ENCODE measurements around the gene TMPRSS5.

The TMPRSS5 gene

GRCh38 chr11:113681711-113682413, 24.2 kb downstream of the TMPRSS5 start:
- no peak for TF ChIP-seq TAF1 (IDR thresholded peaks at IDR 0.05; ENCODE audit: low read depth)
- no peak for TF ChIP-seq YY1 (IDR thresholded peaks at IDR 0.05; ENCODE audit: low read depth)
- TF ChIP-seq NFIC (IDR thresholded peaks at IDR 0.05): peak; percentile 87
- peak; percentile 63; the same call in 1 of the 2 replicates for TF ChIP-seq TCF12 (IDR thresholded peaks at IDR 0.05; ENCODE audit: low read depth)
- TF ChIP-seq CEBPB (IDR thresholded peaks at IDR 0.05): peak; percentile 52; the same call in 1 of the 2 replicates
- TF ChIP-seq MAX (IDR thresholded peaks at IDR 0.05): 0 out of 2 replicates have a peak, but pooled peaks have one; percentile 3

GRCh38 chr11:113681282-113681681, 24.8 kb downstream of the TMPRSS5 start:
- TF ChIP-seq NFIC (IDR thresholded peaks at IDR 0.05) (no peak), REST (IDR thresholded peaks at IDR 0.05; ENCODE audit: low read depth) (no peak), RAD21 (IDR thresholded peaks at IDR 0.05; ENCODE audit: low read depth) (no peak), YY1 (IDR thresholded peaks at IDR 0.05; ENCODE audit: low read depth) (no peak), USF1 (IDR thresholded peaks at IDR 0.05) (no peak), FOXM1 (IDR thresholded peaks at IDR 0.05; ENCODE audit: borderline replicate concordance, low read depth) (no peak), TCF12 (IDR thresholded peaks at IDR 0.05; ENCODE audit: low read depth) (no peak), CEBPB (IDR thresholded peaks at IDR 0.05) (no peak), TEAD4 (IDR thresholded peaks at IDR 0.05) (no peak), MAX (IDR thresholded peaks at IDR 0.05) (no peak), EP300 (IDR thresholded peaks at IDR 0.05; ENCODE audit: borderline replicate concordance) (no peak), EGR1 (IDR thresholded peaks at IDR 0.05) (no peak), CREB1 (IDR thresholded peaks at IDR 0.05; ENCODE audit: low read depth) (no peak), TAF1 (IDR thresholded peaks at IDR 0.05; ENCODE audit: low read depth) (no peak)

GRCh38 chr11:113677685-113678084, 28.4 kb downstream of the TMPRSS5 start:
- TF ChIP-seq TCF12 (IDR thresholded peaks at IDR 0.05; ENCODE audit: low read depth): no peak
- TF ChIP-seq MAX (IDR thresholded peaks at IDR 0.05): no peak
- TF ChIP-seq EP300 (IDR thresholded peaks at IDR 0.05; ENCODE audit: borderline replicate concordance): no peak
- no peak for TF ChIP-seq NFIC (IDR thresholded peaks at IDR 0.05)

GRCh38 chr11:113675565-113675964, 30.5 kb downstream of the TMPRSS5 start:
- TF ChIP-seq EGR1 (IDR thresholded peaks at IDR 0.05) (no peak), REST (IDR thresholded peaks at IDR 0.05; ENCODE audit: low read depth) (no peak), MAX (IDR thresholded peaks at IDR 0.05) (no peak), CEBPB (IDR thresholded peaks at IDR 0.05) (no peak), RAD21 (IDR thresholded peaks at IDR 0.05; ENCODE audit: low read depth) (no peak), FOXM1 (IDR thresholded peaks at IDR 0.05; ENCODE audit: borderline replicate concordance, low read depth) (no peak), YY1 (IDR thresholded peaks at IDR 0.05; ENCODE audit: low read depth) (no peak), ZBTB7A (IDR thresholded peaks at IDR 0.05; ENCODE audit: low read depth) (no peak), NFIC (IDR thresholded peaks at IDR 0.05) (no peak), TAF1 (IDR thresholded peaks at IDR 0.05; ENCODE audit: low read depth) (no peak), EP300 (IDR thresholded peaks at IDR 0.05; ENCODE audit: borderline replicate concordance) (no peak), CREB1 (IDR thresholded peaks at IDR 0.05; ENCODE audit: low read depth) (no peak), USF1 (IDR thresholded peaks at IDR 0.05) (no peak), TEAD4 (IDR thresholded peaks at IDR 0.05) (no peak), TCF12 (IDR thresholded peaks at IDR 0.05; ENCODE audit: low read depth) (no peak)

GRCh38 chr11:113675003-113675561, 31.0 kb downstream of the TMPRSS5 start:
- TF ChIP-seq TEAD4 (IDR thresholded peaks at IDR 0.05) (no peak), RAD21 (IDR thresholded peaks at IDR 0.05; ENCODE audit: low read depth) (no peak), FOXM1 (IDR thresholded peaks at IDR 0.05; ENCODE audit: borderline replicate concordance, low read depth) (no peak), EP300 (IDR thresholded peaks at IDR 0.05; ENCODE audit: borderline replicate concordance) (no peak), CEBPB (IDR thresholded peaks at IDR 0.05) (no peak)

All from Ishikawa (cell line).